Lung (tissue), 12 donors: ENCODE data around the gene DPP3. TPM values are rescaled to one million over a fixed set of nuclear protein-coding genes. Genes with fewer than 3 reads are reported as not detected.

Experiments
- ATAC-seq: fragments of 200-7000 bp; cut with Tn5 transposase; one replicate; pipeline ENCODE4 v1.9.1; 2020; ENCODE audit warnings: moderate number of reproducible peaks; ENCODE audit not compliant: insufficient read depth, low FRiP score
- DNase-seq, 3 donors: peaks; one replicate each; pipeline ENCODE4 v3.0.0-alpha.2; 2013 to 2017
- H3K27ac ChIP-seq, 2 donors: one replicate each; pipeline ENCODE4 v1.5.1; 2013; ENCODE audit warnings: mild to moderate bottlenecking in 2 of 2, moderate library complexity in 2 of 2, control low read depth in 1 of 2, inconsistent platforms in 1 of 2, low read depth in 1 of 2, low read length in 1 of 2
- H3K27me3 ChIP-seq, 3 donors: one replicate each; pipeline ENCODE4 v1.5.1; 2013; ENCODE audit warnings: low read length in 2 of 3; ENCODE audit not compliant: control insufficient read depth in 3 of 3, insufficient read depth in 3 of 3
- H3K36me3 ChIP-seq, 4 donors: one replicate each; pipeline ENCODE4 v1.5.1; 2013; ENCODE audit warnings: low read length in 4 of 4, mild to moderate bottlenecking in 1 of 4, moderate library complexity in 1 of 4; ENCODE audit not compliant: control insufficient read depth in 4 of 4, insufficient read depth in 4 of 4
- H3K4me1 ChIP-seq, 5 donors: one replicate each; pipeline ENCODE4 v1.5.1; 2013; ENCODE audit warnings: low read length in 5 of 5, mild to moderate bottlenecking in 2 of 5, moderate library complexity in 1 of 5; ENCODE audit not compliant: control insufficient read depth in 5 of 5, insufficient read depth in 5 of 5
- H3K4me3 ChIP-seq: one replicate; pipeline ENCODE4 v1.5.1; 2013; ENCODE audit warnings: mild to moderate bottlenecking, control low read depth, moderate library complexity
- H3K9ac ChIP-seq, 2 donors: one replicate each; pipeline ENCODE4 v1.5.1; 2013; ENCODE audit warnings: low read length in 2 of 2, control low read depth in 1 of 2; ENCODE audit not compliant: insufficient read depth in 1 of 2
- H3K9me3 ChIP-seq, 4 donors: one replicate each; pipeline ENCODE4 v1.5.1; 2013; ENCODE audit warnings: low read length in 3 of 4, mild to moderate bottlenecking in 1 of 4, moderate library complexity in 1 of 4; ENCODE audit not compliant: control insufficient read depth in 4 of 4, insufficient read depth in 3 of 4
- WGBS, 2 donors: extraction: QIAGEN DNeasy Blood & Tissue Kit; methylation state at CpG; one replicate each; pipeline ENCODE4 v1.1.7; 2013; 5-methylcytosine and 5-hydroxymethylcytosine counted together
- polyA plus RNA-seq, 2 donors: library from polyadenylated mRNA; stranded (reverse); fragments of 200-250 nt; gene quantifications; one replicate each; pipeline ENCODE4 v1.2.1, GENCODE V29; 2013
- total RNA-seq, 2 donors: library from RNA; depleted of rRNA in 1 of 2; stranded (reverse); fragments of >200 nt in 1 of 2; gene quantifications; one replicate each; pipeline ENCODE4 v1.2.1, GENCODE V29; 2014 to 2021
- TF ChIP-seq, protein P1 (sequence below): IDR thresholded peaks from 2 replicates; pipeline ENCODE4 v1.5.1; 2012; ENCODE audit warnings: mild to moderate bottlenecking; ENCODE audit errors: control extremely low read depth, extremely low read depth
- donor health status: control.
- donor health status: control.
- donor health status: Bipolar disorder and iron deficiency.
- donor health status: healthy.
- donor health status: DM: yes; HTN: yes; CAD: no.

The DPP3 gene
- total and polyA plus RNA-seq, 4 donors = 25.4 to 76.3 (median 44.7) TPM

DNA sequence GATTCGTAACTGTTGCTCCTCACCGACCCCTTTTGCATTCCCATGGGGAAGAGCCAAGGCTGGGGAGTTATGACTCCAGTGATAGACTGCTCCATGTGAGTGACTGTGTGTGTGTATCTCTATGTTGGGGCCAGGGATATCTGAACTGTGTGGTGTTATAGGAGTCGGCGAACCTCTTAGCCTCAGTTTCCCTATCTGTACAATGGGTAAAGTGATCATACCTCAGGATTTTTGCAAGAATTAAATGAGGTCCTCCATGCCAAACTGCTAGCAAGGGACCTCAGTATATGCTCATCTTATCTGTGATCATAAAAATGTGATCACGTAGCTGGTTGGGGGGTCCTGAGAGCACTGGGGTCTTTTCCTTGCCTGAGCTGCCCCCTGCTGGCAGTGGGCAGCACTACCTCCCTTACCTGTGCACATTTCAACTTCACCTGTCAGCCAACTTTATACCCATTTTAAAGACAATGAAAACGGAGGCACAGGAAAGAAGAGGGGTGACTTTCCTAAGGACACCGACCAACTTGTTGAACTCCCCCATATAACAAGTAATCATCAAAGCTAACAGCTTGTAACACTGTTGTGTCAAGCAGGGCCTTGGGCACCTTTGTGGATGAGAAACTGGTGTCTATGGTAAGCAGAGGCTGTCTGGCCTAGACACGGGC lies 1.4 kb upstream of the DPP3 start:
- DNase-seq (peak in 1 of 3 donors; percentile 25), ATAC-seq (no peak)
- 51% methylated on average over 8 of the region's 8 CpGs for WGBS, 2 donors
- no peaks in the 10 kb centered on the region for H3K9me3 ChIP-seq
- H3K36me3 ChIP-seq = peaks cover 0 to 11% (median 1%) of the 10 kb centered on the region in 4 donors
- H3K4me3 ChIP-seq = no peak overlapping the region
- no peaks in the 10 kb centered on the region for H3K27me3 ChIP-seq
- TF ChIP-seq, protein P1, sequence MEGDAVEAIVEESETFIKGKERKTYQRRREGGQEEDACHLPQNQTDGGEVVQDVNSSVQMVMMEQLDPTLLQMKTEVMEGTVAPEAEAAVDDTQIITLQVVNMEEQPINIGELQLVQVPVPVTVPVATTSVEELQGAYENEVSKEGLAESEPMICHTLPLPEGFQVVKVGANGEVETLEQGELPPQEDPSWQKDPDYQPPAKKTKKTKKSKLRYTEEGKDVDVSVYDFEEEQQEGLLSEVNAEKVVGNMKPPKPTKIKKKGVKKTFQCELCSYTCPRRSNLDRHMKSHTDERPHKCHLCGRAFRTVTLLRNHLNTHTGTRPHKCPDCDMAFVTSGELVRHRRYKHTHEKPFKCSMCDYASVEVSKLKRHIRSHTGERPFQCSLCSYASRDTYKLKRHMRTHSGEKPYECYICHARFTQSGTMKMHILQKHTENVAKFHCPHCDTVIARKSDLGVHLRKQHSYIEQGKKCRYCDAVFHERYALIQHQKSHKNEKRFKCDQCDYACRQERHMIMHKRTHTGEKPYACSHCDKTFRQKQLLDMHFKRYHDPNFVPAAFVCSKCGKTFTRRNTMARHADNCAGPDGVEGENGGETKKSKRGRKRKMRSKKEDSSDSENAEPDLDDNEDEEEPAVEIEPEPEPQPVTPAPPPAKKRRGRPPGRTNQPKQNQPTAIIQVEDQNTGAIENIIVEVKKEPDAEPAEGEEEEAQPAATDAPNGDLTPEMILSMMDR = peak; percentile 34
- H3K9ac ChIP-seq = peak overlapping the region; percentile 79 to 85
- H3K4me1 ChIP-seq = peaks cover 0 to 11% (median 4%) of the 10 kb centered on the region in 5 donors
- H3K27ac ChIP-seq = peak overlapping the region; percentile 79 to 95

DNA sequence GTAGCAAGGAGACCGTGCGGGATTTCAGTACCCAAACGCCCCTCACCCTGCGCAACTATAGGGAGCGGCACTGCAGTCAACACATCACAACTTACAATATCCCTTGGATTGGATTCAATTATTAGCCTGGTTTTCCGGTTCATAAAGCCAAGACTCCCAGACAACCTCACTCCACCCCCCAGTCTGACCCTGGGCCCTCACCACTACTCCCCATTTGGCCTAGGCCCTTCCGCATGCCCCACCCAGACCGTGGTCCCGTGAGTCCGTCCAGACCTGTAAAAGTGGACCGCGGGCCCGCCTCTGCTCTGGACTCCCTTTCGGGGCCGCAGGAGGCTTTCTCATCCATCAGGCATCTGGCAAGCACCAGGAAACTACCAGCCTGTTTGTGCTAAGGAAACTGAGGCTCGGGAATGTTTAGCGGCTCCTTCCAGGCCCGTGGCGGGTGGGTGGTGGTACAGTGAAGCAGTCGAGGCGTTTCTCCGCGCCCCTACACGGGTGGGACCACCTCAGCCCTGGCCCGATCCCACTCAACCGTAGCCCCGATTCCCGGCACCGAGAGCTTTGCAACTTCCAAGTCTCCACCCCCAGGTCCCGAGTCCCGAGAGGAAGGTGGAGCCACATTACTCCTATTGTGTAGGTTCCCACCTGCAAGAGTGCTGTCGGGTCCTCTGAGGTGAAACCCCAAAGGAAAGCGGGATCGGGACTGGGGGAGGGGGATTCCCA lies 679 bp upstream of the DPP3 start:
- Histone ChIP-seq H3K4me1 (peaks cover 0 to 11% (median 4%) of the 10 kb centered on the region in 5 donors), H3K9me3 (no peaks in the 10 kb centered on the region), H3K9ac (peak overlapping the region; percentile 79 to 85), H3K27ac (peak overlapping the region; percentile 79 to 95), H3K4me3 (peak overlapping the region; percentile 73), H3K27me3 (no peaks in the 10 kb centered on the region), H3K36me3 (peaks cover 0 to 9% (median 0%) of the 10 kb centered on the region in 4 donors)
- DNase-seq = peak; percentile 33 to 57 (median 46)
- TF ChIP-seq, protein P1 = no peak
- WGBS, 2 donors = 2 to 3% methylated on average over 34 of the region's 34 CpGs
- peak; percentile 28 for ATAC-seq

DNA sequence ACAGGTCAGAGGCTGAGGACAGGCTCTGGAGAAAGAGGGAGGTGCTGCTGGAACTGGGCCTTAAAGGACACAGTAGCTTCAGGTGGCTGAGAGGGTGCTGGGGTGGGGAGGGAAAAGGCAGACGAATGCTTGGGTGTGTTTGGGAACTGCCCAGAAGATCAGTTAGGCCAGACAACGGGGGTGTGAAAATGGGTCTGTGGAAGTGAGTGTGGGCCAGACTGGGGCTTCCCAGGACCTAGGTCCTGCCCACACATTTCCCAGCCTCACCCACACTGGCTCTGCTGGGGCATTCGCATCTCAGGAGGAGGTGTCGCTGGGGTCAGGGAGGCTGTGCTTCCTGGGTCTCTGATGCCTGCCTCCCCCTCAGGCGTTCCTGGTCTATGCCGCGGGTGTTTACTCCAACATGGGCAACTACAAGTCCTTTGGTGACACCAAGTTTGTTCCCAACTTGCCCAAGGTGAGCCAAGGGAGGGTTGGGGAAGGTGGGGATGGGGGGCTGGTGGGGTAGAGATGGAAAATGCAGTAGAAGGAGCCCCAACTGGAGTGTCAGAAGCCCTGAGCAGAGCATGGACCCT lies 4.7 kb downstream of the DPP3 start:
- Histone ChIP-seq H3K27ac (no peak overlapping the region), H3K4me1 (peaks cover 0 to 4% (median 0%) of the 10 kb centered on the region in 5 donors), H3K9ac (no peak overlapping the region), H3K27me3 (no peaks in the 10 kb centered on the region), H3K36me3 (peaks cover 0 to 25% (median 3%) of the 10 kb centered on the region in 4 donors), H3K9me3 (no peaks in the 10 kb centered on the region), H3K4me3 (no peak overlapping the region)
- ATAC-seq = no peak
- DNase-seq = no peak
- 90 to 95% methylated on average over 7 of the region's 7 CpGs for WGBS, 2 donors
- TF ChIP-seq, protein P1 = no peak
